ENCODE data around the gene AWAT1.

Gene AWAT1

DNA sequence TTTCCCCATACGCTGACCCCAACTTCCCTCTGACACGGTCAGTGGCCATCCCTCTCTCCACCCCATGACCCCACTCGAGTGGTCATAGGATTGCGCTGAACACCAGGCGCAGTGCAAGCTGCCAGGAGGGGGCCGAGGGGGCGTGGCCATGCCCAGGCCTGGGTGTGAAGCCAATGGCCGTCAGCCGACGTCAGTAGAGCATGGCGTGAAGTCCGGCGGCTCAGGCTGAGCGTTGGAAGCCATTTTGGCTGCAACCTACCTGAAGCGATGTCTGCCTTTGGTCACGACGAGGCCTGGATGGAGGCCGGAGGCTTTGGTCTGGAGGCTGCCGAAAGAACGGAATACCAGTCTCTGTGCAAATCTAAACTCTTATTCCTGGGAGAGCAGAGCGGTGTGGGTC lies 47.5 kb downstream of the AWAT1 start, which contains the start of gene RAB41:
Gene RAB41, plus strand, starts transcription at position 222 of the 400 bp plus-strand sequence. Its CDS starts 46 bp downstream, at position 268.
- Histone ChIP-seq H3K4me3 (no peak within 1 kb of the TSS), H3K9me3 (no peaks in the 10 kb centered on the region), H3K4me1 (no peaks in the 10 kb centered on the region), H3K36me3 (replicated peaks) (peaks cover 24% of the 10 kb centered on the region), H3K27me3 (ENCODE audit: low read depth) (no peaks in the 10 kb centered on the region)
- in situ Hi-C loops (cut with MboI; ENCODE audit: low sequenced_read_pairs) = no loop called here
- DNase-seq (ENCODE audit: low spot score in 2 of 2) = no peak

DNA sequence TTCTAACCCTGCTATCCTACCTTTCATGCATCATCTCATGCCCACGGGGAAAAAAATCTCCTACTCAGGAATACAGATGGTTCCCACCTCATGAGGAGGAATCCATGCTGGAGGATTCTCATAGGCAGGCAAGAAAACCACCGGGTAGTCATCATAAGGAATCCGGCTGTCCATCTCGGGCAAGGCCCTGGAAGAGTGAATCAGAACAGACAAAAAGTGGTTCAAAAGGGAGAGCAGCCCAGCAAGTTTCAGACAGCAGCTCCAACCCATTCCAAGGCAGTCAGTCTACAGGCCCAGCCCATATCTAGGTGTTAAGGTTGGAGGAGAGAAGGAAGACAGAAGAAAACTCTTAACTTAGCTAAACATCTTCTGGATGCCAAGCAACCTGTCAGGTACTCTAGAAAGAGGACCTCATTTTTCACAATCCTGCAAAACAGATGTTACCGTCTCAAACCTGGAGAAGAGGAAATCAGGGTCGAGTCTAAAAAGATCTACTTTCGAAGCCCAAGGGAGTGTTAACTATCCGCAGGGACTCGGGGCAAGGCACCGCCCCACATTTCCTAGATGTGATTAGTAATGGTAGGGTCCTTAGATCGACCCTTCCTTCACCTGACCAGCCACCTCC lies 54.8 kb downstream of the AWAT1 start:
- no peaks in the 10 kb centered on the region for H3K27me3 ChIP-seq (ENCODE audit: low read depth)
- H3K4me3 ChIP-seq = peak overlapping the region; percentile 84
- peaks cover 48% of the 10 kb centered on the region for H3K36me3 ChIP-seq (replicated peaks)
- in situ Hi-C loops (cut with MboI; ENCODE audit: low sequenced_read_pairs) = no loop called here
- H3K4me1 ChIP-seq = peaks cover 13% of the 10 kb centered on the region
- no peaks in the 10 kb centered on the region for H3K9me3 ChIP-seq
- DNase-seq (ENCODE audit: low spot score in 2 of 2) = no peak

Data from HAP-1 (cell line).